ENCODE results near the gene TEX53.

TEX53 gene

GRCh38 chr9:114677418-114677817, 19.8 kb upstream of the TEX53 start:
- TF ChIP-seq, protein P1, sequence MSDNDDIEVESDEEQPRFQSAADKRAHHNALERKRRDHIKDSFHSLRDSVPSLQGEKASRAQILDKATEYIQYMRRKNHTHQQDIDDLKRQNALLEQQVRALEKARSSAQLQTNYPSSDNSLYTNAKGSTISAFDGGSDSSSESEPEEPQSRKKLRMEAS (IDR thresholded peaks at IDR 0.05) = no peak
- TF ChIP-seq TEAD4 (IDR thresholded peaks at IDR 0.05) = peak; percentile 37; the same call in 1 of the 2 replicates
- peak; percentile 83 for TF ChIP-seq NFIC (IDR thresholded peaks at IDR 0.05)

DNA sequence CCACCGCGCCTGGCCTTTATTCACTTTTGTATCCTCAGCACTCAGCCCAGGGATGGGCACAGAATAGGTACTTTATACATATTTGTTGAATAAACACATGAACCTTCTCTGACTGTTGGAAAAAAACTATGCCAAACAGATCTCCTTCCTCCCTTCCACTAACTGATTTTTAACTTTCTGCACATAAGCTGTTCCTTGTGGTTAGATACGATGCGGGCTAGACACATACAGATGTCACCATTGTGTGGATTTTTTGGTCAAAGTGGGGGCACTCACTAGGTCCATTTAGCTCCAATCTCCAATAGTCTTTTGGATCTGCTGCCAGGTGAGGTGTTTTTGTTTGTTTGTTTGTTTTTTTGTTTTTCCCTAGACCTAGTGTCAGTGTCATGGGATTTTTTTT, 19.3 kb upstream of the TEX53 start:
- TF ChIP-seq EP300 (IDR thresholded peaks at IDR 0.05; ENCODE audit: borderline replicate concordance) (no peak), NFIC (IDR thresholded peaks at IDR 0.05) (no peak), EGR1 (IDR thresholded peaks at IDR 0.05) (no peak), ZBTB7A (IDR thresholded peaks at IDR 0.05; ENCODE audit: low read depth) (no peak), CEBPB (IDR thresholded peaks at IDR 0.05) (no peak), TCF12 (IDR thresholded peaks at IDR 0.05; ENCODE audit: low read depth) (no peak), TAF1 (IDR thresholded peaks at IDR 0.05; ENCODE audit: low read depth) (no peak), TEAD4 (IDR thresholded peaks at IDR 0.05) (no peak), YY1 (IDR thresholded peaks at IDR 0.05; ENCODE audit: low read depth) (no peak), RAD21 (IDR thresholded peaks at IDR 0.05; ENCODE audit: low read depth) (no peak), FOXM1 (IDR thresholded peaks at IDR 0.05; ENCODE audit: borderline replicate concordance, low read depth) (no peak), CREB1 (IDR thresholded peaks at IDR 0.05; ENCODE audit: low read depth) (no peak)
- TF ChIP-seq, protein P2, sequence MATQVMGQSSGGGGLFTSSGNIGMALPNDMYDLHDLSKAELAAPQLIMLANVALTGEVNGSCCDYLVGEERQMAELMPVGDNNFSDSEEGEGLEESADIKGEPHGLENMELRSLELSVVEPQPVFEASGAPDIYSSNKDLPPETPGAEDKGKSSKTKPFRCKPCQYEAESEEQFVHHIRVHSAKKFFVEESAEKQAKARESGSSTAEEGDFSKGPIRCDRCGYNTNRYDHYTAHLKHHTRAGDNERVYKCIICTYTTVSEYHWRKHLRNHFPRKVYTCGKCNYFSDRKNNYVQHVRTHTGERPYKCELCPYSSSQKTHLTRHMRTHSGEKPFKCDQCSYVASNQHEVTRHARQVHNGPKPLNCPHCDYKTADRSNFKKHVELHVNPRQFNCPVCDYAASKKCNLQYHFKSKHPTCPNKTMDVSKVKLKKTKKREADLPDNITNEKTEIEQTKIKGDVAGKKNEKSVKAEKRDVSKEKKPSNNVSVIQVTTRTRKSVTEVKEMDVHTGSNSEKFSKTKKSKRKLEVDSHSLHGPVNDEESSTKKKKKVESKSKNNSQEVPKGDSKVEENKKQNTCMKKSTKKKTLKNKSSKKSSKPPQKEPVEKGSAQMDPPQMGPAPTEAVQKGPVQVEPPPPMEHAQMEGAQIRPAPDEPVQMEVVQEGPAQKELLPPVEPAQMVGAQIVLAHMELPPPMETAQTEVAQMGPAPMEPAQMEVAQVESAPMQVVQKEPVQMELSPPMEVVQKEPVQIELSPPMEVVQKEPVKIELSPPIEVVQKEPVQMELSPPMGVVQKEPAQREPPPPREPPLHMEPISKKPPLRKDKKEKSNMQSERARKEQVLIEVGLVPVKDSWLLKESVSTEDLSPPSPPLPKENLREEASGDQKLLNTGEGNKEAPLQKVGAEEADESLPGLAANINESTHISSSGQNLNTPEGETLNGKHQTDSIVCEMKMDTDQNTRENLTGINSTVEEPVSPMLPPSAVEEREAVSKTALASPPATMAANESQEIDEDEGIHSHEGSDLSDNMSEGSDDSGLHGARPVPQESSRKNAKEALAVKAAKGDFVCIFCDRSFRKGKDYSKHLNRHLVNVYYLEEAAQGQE (IDR thresholded peaks at IDR 0.05; ENCODE audit: low read depth) = no peak
- TF ChIP-seq, protein P3, sequence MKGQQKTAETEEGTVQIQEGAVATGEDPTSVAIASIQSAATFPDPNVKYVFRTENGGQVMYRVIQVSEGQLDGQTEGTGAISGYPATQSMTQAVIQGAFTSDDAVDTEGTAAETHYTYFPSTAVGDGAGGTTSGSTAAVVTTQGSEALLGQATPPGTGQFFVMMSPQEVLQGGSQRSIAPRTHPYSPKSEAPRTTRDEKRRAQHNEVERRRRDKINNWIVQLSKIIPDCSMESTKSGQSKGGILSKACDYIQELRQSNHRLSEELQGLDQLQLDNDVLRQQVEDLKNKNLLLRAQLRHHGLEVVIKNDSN (IDR thresholded peaks at IDR 0.05) = no peak
- TF ChIP-seq, protein P1 (IDR thresholded peaks at IDR 0.05) = no peak

DNA sequence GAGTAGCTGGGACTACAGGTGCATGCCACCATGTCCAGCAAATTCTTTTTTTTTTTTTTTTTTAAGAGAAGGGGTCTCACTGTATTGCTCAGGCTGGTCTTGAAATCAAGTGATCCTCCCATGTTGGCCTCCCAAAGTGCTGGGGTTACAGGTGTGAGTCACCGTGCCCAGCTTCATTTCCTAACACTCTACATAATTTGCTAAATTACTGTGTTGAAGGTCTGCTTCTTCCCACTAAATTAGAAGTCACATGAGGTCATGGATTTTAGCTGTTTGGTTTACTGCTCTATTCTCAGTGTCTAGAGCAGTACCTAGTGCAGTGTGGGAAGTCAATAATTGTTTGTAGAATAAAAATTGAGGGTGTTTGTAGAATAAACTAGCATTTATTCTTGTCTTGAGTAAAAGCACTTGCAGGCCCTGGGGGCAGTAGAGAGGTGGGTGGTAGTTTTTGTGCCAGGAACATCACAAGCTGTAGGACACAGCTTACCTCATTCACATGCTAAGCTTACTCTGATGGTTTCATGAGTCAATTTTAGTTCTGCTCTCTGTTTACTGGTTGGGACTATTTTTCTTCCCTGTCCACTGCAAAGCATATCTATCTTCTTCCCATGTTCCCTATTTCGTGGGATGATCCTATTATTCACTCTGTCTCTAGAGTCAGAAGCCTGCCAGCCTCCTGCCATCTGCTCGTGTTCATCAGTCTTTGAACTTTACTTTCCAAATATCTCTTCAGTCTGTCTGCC, 17.4 kb upstream of the TEX53 start:
- TF ChIP-seq NFIC (IDR thresholded peaks at IDR 0.05) (no peak), ZBTB7A (IDR thresholded peaks at IDR 0.05; ENCODE audit: low read depth) (no peak), YY1 (IDR thresholded peaks at IDR 0.05; ENCODE audit: low read depth) (no peak), RAD21 (IDR thresholded peaks at IDR 0.05; ENCODE audit: low read depth) (no peak)
- TF ChIP-seq, protein P1 (IDR thresholded peaks at IDR 0.05) = no peak

GRCh38 chr9:114674076-114674797, 16.6 kb upstream of the TEX53 start:
- no peak for TF ChIP-seq FOXM1 (IDR thresholded peaks at IDR 0.05; ENCODE audit: borderline replicate concordance, low read depth)
- TF ChIP-seq ZBTB7A (IDR thresholded peaks at IDR 0.05; ENCODE audit: low read depth) = no peak
- TF ChIP-seq RAD21 (IDR thresholded peaks at IDR 0.05; ENCODE audit: low read depth) = no peak
- TF ChIP-seq EP300 (IDR thresholded peaks at IDR 0.05; ENCODE audit: borderline replicate concordance) = no peak
- no peak for TF ChIP-seq CREB1 (IDR thresholded peaks at IDR 0.05; ENCODE audit: low read depth)
- TF ChIP-seq TEAD4 (IDR thresholded peaks at IDR 0.05) = no peak
- TF ChIP-seq TCF12 (IDR thresholded peaks at IDR 0.05; ENCODE audit: low read depth) = no peak
- TF ChIP-seq, protein P2 (IDR thresholded peaks at IDR 0.05; ENCODE audit: low read depth) = no peak
- TF ChIP-seq CEBPB (IDR thresholded peaks at IDR 0.05) = no peak
- no peak for TF ChIP-seq YY1 (IDR thresholded peaks at IDR 0.05; ENCODE audit: low read depth)
- TF ChIP-seq, protein P3 (IDR thresholded peaks at IDR 0.05) = no peak

DNA sequence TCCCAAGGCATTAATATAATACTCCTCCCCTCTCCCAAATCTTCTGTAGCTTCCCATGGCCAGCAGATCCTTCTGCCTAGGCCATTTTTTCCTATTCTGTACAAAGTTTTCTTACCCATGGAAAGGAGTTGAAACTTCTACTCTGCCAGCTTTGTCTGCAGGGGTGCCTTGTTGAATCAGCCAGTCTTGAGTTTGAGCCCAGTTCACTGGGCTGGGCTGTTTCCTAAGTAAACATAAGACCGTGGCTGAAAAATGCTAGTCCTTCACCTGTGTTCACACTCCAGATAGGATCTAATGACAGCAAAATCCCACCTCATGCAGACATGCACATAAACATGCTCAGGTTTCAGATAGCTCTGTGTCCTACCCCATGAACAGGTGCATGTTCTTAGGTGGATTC, 14.0 kb upstream of the TEX53 start:
- TF ChIP-seq ZBTB7A (IDR thresholded peaks at IDR 0.05; ENCODE audit: low read depth) (no peak), TEAD4 (IDR thresholded peaks at IDR 0.05) (no peak), EP300 (IDR thresholded peaks at IDR 0.05; ENCODE audit: borderline replicate concordance) (no peak), FOXM1 (IDR thresholded peaks at IDR 0.05; ENCODE audit: borderline replicate concordance, low read depth) (no peak), TCF12 (IDR thresholded peaks at IDR 0.05; ENCODE audit: low read depth) (no peak), TAF1 (IDR thresholded peaks at IDR 0.05; ENCODE audit: low read depth) (no peak), RAD21 (IDR thresholded peaks at IDR 0.05; ENCODE audit: low read depth) (no peak), YY1 (IDR thresholded peaks at IDR 0.05; ENCODE audit: low read depth) (no peak), CREB1 (IDR thresholded peaks at IDR 0.05; ENCODE audit: low read depth) (no peak), EGR1 (IDR thresholded peaks at IDR 0.05) (no peak), CEBPB (IDR thresholded peaks at IDR 0.05) (no peak)
- TF ChIP-seq, protein P2 (IDR thresholded peaks at IDR 0.05; ENCODE audit: low read depth) = no peak
- TF ChIP-seq, protein P1 (IDR thresholded peaks at IDR 0.05) = no peak
- TF ChIP-seq, protein P3 (IDR thresholded peaks at IDR 0.05) = no peak

Measured in Ishikawa (cell line).